ENCODE results near the gene SLBP.
"Not testable (repeated sequence)": the region's sequence is repeated elsewhere in the genome, so short reads cannot be mapped to it uniquely, and the experiment has no call there.

Gene SLBP

DNA sequence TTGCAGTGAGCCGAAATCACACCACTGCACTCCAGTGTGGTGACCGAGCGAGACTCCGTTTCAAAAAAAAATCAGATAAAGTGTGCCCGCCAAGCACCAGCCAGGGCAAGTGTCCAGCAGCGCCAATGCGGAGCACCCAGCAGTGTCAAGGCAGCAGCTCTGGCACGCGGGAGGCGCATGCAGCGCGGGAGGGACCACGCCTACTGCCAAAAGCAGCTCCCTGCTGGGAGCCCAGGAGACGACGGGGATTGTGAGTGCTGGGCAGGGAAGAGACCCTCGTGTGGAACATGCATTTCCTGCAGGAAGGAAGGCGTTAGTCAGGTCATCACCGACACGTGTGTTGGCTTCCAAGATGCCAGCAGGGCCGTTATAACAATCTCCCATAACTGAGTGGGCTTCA, 38.4 kb downstream of the SLBP start:
- no peak for DNase-seq

DNA sequence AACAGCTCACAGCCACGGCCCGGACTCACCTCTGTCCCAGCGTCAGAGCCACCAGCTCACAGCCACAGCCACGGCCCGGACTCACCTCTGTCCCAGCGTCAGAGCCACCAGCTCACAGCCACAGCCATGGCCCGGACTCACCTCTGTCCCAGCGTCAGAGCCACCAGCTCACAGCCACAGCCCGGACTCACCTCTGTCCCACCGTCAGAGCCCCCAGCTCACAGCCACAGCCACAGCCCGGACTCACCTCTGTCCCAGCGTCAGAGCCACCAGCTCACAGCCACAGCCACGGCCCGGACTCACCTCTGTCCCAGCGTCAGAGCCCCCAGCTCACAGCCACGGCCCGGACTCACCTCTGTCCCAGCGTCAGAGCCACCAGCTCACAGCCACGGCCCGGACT, 41.1 kb downstream of the SLBP start:
- not testable (repeated sequence) for DNase-seq

DNA sequence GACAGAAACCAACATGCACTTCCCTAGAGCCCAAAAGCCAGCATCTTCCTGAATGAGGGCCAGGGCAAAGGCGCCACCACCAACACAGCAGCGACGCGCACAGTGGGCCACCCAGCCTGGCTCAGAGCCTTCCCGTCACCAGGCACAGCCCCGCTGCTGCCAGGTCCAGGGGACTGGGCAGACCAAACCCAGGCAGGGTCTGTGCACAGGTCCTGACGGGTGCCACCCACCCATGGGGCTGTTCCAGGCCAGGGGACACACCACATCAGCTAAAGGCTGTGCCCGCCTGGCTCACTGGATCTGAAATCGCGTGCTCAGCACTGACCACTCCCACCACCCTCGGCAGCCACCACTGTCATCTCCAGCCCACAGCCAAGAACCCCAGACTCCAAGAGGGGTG, 41.8 kb downstream of the SLBP start:
- DNase-seq: no peak

DNA sequence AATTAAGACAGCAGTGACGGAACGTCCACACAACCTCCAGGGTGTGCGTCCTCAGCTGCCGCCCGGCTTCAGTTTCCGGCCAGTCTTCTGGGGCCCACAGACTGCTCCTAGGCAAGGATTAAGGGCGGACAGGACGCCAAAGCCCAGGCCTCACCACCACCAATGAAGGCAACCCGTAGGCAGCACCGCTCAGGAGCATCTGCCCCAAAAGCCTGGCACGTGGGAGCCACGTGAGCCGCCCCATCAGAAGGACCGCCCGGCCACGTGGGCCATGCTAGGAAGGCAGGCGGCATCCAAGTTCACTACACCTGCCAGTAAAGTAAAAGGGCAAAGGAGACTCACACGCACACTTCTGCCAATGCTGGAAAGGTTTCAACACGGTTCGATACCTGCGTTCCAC, 42.3 kb downstream of the SLBP start:
- DNase-seq: no peak

DNA sequence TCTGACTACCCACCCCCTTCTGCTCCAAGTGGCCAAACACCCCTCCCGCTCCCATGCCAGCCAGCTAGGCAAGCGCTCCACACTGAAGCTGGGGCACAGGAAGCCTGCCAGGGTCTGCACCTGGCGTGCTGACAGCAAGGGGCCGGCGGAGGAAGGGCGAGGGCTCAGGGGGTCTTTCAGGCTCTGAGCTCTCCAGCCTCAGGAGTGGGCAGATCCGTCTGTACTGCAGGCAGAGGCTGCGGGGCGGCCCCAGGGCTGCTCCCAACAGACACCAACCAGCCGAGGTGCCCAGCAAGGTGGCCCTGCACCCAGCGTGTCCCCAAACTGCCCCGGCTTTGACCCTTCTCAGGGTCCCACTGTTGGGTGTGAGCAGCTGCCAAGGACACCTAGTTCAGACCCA, 42.8 kb downstream of the SLBP start:
- no peak for DNase-seq

DNA sequence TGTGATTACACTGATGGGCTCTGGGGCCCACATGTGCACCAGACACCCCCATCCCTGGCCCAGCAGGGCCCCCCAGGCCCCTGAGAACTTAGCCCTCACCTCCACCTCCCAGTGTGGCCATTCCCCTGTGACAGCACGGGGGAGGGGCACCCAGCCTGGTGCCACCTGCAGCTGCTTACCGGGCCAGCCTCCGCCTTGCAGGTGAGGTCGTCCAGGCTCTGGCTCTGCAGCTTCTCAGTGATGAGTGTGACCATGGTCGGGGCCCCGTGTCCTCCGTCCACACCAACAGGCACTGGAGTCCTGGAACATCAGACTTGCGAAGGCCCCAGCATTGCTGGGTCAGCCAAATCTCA, 43.7 kb downstream of the SLBP start:
- DNase-seq: no peak

DNA sequence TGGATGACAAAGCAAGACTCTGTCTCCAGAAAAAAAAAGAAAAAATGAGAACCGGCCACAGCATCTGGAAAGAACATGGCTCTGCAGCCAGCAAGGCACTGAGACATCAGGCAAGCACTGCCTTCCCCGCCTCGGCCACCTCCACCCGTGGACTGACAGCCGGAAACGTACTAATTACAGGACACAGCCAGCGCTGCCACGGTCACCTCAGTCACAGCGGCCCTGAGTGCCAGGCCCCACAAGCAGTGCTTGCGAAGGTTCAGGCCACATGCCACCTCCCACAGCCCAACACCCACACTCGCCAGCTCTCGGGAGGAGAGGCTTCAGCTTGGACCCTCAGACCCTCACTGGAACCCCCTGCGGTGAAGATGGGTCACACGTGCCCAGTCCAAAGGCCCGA, 44.8 kb downstream of the SLBP start:
- DNase-seq: no peak

DNA sequence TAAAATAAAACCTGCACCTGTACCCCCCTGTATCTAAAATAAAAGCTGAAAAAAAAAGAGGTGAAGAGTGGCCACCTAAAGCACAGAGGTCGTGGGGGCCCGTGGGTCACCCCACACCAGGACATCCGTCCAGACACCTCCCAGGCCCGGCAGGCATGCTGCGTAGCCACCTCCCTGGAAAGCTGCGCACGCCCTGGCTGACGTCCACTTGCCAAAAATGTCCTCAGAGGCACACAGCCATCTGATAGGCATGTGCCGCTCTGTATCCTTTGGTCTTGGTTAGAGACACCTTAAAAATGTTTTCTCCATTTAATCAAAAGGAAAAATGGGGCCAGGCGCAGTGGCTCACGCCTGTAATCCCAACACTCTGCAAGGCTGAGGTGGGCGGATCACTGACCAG, 45.7 kb downstream of the SLBP start:
- DNase-seq: no peak

DNA sequence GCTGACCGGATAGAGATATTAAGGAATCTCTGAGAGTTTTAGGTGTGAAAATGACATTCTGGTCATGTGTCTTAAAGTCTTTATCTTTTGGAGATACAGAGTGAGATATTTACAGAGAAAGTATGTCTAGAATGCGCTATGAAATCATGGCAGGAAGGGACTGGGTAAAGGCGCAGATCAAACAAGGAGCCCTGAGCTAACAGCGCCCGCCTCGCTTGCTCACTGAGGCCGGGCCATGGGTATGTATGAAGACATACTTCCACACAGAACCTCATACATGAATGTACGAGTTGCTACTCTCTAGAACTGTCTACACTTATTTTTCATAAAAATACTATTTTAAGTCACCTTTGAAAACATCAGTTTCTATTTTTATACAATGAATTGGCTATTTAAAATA, 48.0 kb downstream of the SLBP start:
- no peak for DNase-seq

DNA sequence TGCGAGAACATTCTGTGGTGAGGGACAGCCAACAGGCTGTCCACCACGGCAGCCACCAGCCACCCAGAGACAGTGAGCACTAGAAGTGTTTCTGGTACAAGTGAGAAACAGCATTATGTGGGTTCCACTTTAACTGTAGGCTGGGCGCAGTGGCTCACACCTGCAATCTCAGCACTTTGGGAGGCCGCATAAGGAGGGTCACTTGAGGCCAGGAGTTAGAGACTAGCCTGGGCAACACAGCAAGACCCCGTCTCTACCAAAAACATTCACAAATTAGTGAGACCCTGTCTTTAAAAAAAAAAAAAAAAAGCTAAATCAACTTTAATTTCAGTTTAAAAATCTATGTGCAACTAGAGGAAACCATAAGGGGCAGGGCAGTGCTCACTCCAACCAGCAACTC, 48.6 kb downstream of the SLBP start:
- DNase-seq: no peak

DNA sequence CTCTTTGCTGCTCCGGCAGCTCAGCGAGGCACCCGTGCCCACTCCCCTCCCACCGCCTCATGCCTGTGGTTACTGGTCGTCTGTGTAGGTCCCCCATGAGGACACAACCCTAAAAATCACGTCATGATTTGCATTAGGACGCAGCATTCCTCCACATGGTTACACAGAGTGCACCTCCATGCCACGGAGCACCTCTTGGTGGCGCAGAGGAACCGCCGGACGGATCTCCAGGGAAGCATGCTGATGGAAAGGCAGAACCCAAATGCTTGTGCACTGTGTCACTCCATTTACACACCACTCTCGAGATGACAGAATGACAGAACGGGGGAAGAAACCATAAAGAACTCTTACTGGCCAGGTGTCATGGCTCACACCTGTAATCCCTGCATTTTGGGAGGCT, 50.4 kb downstream of the SLBP start:
- no peak for DNase-seq

DNA sequence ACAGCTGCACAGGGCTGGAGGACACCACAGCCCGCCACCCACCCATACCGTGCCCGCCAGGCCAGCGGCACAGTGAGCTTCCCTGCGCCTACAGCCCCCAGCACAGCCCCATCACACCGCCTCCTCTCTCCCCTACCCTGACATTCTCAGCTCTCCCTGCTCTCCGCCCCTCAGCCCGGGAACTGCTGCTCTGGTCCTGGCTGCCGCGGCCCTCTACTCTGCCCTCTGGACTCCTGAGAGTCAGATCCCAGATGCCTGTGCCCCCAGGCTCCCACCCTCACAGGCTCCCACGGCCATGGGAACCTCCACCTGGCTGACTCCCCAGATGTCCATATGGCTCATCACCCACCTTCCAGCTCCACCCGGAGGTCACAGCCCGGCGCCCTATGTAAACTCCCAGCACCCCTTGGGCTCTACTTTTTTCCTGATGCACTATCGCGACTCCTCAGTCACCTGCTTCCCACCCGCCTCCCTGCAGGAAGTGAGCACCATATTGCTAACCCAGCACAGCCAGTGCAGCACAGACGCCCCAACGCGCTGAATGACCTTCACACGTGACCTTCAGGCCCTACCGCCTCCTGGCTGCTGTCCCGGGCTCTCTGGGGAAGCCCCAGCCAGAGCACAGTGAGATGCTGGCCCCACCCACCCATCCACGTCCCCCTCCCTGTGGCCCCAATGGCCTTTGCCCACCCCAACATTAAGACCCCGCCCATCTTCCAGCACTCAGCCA, 51.0 kb downstream of the SLBP start:
- no peak for DNase-seq

DNA sequence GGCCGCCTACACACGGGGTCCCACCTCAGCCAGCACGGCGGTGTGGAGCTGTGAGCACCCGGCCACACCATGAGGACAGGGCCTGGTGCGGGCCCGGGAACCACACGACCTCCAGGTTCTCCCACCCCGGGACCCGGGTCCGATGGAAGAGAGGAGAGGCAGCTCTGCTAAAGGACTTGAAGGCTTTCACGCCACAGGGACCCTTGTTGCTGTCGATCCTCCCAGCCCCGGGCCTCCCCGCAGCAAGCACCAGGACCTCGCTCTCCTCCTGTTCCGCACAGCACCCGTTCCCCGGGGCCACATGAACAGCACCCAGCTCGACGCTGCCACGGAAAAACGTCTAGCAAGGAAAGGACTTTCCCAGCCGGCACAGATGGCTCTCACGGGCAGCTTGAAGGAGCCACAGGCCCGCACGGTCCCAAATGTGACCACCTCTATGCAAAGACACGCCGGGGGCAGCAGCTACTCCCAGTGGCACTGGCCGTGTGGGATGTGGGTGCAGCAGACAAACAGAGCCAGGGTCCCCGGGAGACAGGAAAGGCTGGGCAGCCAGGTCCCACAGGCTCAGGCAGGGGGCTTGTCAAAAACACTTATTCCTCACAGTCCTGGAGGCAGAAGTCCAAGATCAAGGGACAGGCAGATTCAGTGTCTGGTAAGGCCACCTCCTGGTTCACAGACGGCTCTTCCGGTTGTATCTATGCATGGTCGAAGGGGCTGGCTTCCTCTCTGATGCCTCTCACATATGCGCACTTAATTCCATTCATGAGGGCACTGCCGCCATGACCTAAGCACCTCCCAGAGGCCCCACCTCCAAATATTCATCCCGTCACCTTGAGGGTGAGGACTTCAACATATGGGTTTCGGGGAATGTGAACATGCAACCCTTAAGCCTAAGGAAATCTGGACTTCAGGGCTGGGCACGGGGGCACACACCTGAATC, 52.7 kb downstream of the SLBP start:
- DNase-seq: no peak

DNA sequence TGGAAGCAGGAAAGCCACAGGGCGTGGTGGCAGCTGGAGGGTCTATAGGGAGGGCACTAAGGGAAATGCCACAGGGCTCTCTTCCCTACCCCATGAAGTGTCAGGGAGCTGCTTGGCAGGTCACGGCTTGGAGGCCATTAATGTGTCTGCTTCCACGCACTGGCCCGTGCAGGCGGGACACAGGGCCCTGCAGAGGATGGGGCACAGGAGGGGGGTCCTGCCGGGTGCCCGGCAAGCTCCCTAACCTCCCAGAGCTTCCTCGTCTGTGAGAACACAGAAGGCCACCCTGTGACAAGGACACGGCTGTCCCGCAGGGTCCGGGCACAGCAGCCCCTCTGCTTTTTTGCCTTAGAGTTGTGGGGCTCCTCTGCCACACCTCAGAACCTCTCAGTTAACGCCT, 53.5 kb downstream of the SLBP start:
- DNase-seq: no peak

DNA sequence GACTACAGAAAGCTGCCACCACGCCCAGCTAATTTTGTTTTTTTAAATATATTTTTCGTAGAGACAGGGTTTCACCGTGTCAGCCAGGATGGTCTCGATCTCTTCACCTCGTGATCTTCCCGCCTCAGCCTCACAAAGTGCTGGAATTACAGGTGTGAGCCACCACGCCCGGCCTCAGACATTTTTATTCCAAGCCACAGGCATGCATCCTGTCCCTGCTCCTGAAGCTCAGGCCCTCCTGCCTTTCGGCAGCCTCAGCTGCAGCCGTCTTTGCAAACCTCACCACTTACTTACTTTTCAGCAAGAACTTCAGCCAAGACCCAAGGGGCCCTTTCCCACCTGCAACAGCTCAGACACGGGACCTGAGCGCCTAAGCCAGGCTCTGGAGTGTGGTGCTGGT, 54.0 kb downstream of the SLBP start:
- DNase-seq: no peak

DNA sequence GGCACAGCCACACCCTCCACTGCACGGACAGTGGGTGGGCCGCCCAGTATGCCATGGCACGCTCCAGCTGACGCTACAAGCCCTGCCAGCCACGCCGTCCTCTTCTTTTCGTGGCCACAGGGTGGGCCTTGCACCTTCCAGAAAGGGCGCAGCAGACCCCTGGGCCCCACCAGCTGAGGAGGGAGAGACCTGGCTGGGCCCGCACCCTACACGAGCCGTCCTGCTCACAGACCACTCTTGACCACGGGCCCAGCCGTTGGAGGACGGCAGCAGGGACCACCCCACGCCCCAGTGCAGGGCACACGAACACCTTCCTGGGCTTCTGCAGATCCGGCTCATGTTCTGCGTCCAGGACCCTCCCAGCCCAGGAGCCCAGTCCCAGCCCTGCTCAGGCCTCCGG, 55.1 kb downstream of the SLBP start:
- no peak for DNase-seq

DNA sequence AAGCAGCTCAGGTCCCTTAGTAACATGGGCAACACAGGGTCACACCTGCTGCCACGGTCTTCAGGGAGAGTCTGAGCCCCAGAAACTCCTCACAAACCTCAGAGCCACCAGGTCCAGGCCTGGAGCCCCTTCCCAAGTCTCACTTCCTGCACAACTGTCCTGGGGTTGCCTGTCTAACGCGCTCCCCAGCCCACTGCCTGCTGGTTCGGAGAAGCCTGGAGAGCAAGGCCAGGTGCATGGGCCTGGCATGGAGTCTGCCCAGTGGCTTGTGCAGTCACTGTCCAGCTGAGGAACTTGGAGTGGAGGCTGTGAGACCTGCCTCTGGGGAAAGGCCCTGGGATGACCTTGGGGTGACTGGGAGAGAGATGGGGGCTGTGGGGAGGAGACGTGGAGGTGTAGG, 56.0 kb downstream of the SLBP start:
- DNase-seq: no peak

DNA sequence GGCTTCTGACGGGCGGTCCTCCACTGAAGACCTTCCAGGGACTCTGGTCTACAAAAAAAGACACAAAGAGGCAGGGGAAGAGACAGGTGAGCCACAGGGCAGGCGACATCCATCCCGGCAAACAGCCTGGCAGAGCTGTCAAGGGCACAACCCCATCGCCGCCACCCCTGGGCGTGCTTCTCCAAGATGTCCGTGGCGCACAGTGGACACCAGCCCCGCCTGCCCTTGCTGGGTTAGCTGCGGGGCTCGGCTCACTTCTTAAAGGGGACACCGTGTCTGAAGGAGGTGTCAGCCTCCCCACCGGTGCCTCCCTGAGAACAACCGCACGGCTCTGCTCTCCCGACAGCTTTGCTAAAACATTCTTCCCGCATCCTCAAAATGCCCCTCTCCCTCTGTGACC, 56.4 kb downstream of the SLBP start:
- no peak for DNase-seq

DNA sequence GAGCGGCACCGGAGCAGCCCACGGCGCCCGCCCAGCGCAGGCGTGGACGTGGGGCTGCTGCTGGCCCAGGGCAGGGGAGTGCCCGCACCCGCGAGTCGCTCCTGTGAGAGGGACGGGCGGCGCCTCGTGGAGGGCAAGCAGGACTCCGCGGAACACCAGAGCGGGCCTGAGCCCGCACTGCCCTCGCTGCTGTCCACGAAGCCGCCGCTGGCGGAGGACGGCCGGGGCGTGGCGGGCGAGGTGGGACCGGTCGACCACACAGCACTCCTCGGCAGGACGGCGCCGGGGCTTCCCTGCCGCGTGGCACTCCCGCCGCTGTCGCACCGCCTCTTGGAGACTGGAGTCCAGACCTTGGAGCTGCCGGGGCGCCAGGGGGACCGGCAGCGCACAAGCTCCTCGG, 57.0 kb downstream of the SLBP start:
- DNase-seq: no peak

DNA sequence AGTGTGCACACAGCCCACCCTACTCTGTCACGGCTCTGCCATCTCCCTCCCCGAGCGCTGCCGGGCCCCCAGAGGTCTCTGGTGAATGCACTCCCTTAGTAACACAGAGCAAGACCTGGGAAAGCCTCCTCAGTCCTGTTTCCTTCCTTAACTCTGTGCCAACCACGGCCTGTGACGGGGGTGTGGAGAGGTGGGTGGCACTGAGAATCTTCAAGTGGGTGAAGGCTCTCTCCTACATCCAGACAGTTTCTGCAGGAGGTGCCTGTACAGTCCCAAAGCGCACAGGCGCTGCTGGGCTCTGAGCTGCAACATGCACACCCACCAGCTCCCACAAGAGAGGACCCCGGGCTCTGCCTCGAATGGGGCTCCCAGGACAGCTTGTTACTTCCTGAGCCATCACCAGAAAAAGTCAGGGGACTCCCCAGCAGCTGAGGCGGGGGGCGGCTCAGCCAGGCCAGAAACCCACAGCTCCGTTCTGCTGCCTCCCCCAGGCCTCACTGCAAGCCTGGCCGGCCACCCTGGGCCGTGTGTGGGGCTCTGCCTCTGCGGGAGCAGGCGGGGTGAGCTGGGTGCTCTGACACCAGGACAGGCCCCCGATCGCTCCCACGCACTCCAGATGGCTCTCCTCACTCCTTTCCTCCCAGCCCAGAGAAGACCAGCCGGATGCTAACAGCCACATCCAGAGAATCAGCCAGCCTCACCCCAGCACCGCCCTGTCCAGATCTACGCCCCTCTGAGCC, 57.7 kb downstream of the SLBP start:
- no peak for DNase-seq

DNA sequence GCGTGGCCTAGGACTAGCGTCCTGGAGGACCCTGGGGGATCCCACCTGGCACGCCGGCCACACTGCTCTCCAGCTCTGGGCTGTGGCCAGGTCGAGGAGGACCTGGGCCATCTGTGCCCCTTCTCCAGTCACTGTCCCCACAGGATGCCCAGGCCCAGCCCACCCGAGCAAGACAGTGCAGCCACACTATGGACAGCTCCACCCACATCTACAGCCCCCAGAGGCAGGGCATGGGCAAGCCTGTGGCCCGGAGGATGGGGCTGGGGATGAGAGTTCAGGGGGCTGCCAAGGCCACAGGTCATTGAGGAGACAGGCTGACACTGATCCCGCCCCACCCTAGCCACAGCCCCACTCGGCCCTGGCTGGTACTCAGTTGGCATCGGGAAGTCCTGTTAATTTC, 58.3 kb downstream of the SLBP start:
- DNase-seq: no peak

DNA sequence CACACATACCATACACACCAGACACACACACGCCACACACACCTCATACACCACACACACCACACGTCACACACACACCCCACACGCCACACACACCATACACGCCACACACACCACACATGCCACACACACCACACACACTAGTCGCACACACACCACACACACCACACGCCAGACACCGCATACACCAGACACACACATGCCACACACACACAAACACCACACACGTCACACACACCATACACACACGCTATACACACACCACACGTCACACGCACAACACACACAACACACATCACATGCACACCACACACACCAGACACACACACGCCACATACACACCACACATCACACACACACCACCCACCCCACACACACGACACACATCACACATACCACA, 60.0 kb downstream of the SLBP start:
- no peak for DNase-seq

DNA sequence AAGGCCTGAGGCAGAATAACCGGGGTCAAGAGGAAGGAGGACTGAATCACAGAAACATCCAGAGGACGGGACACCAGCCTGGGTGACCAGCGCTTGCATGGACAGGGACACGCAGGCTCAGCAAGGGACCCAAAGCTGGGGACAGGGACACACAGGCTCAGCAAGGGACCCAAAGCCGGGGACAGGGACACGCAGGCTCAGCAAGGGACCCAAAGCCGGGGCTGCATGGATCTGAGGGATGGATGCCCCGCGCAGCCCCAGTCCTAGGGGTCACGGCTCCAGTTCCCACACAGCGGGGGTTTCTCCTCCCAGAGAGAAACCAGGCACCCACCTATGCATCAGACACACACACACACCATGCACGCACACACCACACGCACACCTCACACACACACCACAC, 60.5 kb downstream of the SLBP start:
- DNase-seq: no peak

DNA sequence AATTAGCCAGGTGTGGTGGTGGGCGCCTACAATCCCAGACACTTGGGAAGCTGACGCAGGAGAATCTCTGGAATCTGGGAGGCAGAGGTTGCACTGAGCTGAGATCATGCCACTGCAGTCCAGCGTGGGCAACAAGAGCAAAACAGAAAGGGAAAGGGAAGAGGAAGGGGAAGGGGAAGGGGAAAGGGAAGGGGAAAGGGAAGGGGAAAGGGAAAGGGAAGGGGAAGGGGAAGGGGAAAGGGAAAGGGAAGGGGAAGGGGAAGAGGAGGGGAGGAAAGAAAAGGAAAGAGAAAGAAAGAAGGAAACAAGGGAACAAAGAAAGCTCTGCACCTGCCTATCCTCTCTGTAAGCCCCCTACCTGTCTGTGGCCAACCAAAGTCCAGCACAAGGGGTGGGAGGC, 63.2 kb downstream of the SLBP start:
- no peak for DNase-seq
